Suprapubic skin (tissue), 4 donors: ENCODE measurements around the gene DCTN3. TPM values are rescaled to one million over a fixed set of nuclear protein-coding genes. Genes with fewer than 3 reads are reported as not detected.
"Not testable (repeated sequence)": the region's sequence is repeated elsewhere in the genome, so short reads cannot be mapped to it uniquely, and the experiment has no call there.

ENCODE experiments used
- DNase-seq, 2 donors: peaks; one replicate each; pipeline ENCODE4 v3.0.0-alpha.2; 2019; ENCODE audit warnings: low spot score in 2 of 2
- H3K27ac ChIP-seq: fragments of 200-600 bp; sonication (generic); one replicate; pipeline ENCODE4 v1.5.1; 2019
- H3K27me3 ChIP-seq: fragments of 200-600 bp; sonication (generic); one replicate; pipeline ENCODE4 v1.5.1; 2019
- H3K36me3 ChIP-seq: fragments of 200-600 bp; sonication (generic); one replicate; pipeline ENCODE4 v1.5.1; 2019
- H3K4me1 ChIP-seq: fragments of 200-600 bp; sonication (generic); one replicate; pipeline ENCODE4 v1.5.1; 2019
- H3K4me3 ChIP-seq: fragments of 200-600 bp; sonication (generic); one replicate; pipeline ENCODE4 v1.5.1; 2019; ENCODE audit warnings: mild to moderate bottlenecking
- H3K9me3 ChIP-seq: fragments of 200-600 bp; sonication (generic); one replicate; pipeline ENCODE4 v1.5.1; 2019
- CTCF ChIP-seq, 2 donors: fragments of 200-600 bp in 1 of 2; fragments of 450-650 bp in 1 of 2; sonication (generic) in 1 of 2; IDR thresholded peaks; one replicate each; pipeline ENCODE4 v1.5.1; 2016 to 2019; ENCODE audit warnings: antibody characterized with exemption in 2 of 2, mild to moderate bottlenecking in 1 of 2, moderate library complexity in 1 of 2
- EP300 ChIP-seq: sonication (generic); formaldehyde crosslinking; IDR thresholded peaks from one replicate; pipeline ENCODE4 v1.6.1; 2017; ENCODE audit warnings: antibody characterized with exemption
- POLR2A ChIP-seq, 2 donors: fragments of 450-650 bp; IDR thresholded peaks; one replicate each; pipeline ENCODE4 v1.6.1; 2017; ENCODE audit warnings: antibody characterized with exemption in 2 of 2, mild to moderate bottlenecking in 2 of 2, moderate library complexity in 2 of 2
- POLR2AphosphoS5 ChIP-seq, 3 donors: sonication (generic); formaldehyde crosslinking; IDR thresholded peaks; one replicate each; pipeline ENCODE4 v1.6.1; 2017; ENCODE audit warnings: antibody characterized with exemption in 3 of 3
- WGBS: methylation state at CpG from one replicate; pipeline ENCODE4 v1.1.5; 2018; 5-methylcytosine and 5-hydroxymethylcytosine counted together
- total RNA-seq, 4 donors: library from RNA; depleted of rRNA; stranded (reverse); fragments of >200 nt; gene quantifications; one replicate each; pipeline ENCODE4 v1.1.0, GENCODE V29; 2016

Gene DCTN3
- total RNA-seq, 4 donors from 2014 or later = 61.2 to 136 (median 121) TPM

GRCh38 chr9:34644766-34645314, 24.5 kb upstream of the DCTN3 start:
- Histone ChIP-seq H3K27me3 (no peaks in the 10 kb centered on the region), H3K9me3 (no peaks in the 10 kb centered on the region), H3K27ac (no peak overlapping the region), H3K4me1 (peaks cover 28% of the 10 kb centered on the region), H3K4me3 (no peak overlapping the region), H3K36me3 (peaks cover 17% of the 10 kb centered on the region)
- DNase-seq = no peak
- TF ChIP-seq EP300 (no peak), CTCF (IDR thresholded peaks at IDR 0.05) (no peak)

- no peaks in the 10 kb centered on the region for H3K27me3 ChIP-seq
- no peak overlapping the region for H3K27ac ChIP-seq
- DNase-seq = no peak
- 94% methylated on average over 1 of the region's 1 CpG for WGBS
- H3K4me1 ChIP-seq = peaks cover 27% of the 10 kb centered on the region
- H3K36me3 ChIP-seq = no peaks in the 10 kb centered on the region
- TF ChIP-seq EP300 (no peak), POLR2AphosphoS5 (IDR thresholded peaks at IDR 0.05) (no peak), POLR2A (IDR thresholded peaks at IDR 0.05) (no peak), CTCF (IDR thresholded peaks at IDR 0.05) (no peak)
- H3K9me3 ChIP-seq = no peaks in the 10 kb centered on the region
- no peak overlapping the region for H3K4me3 ChIP-seq
Measured at GRCh38 chr9:34642679-34643078, 22.4 kb upstream of the DCTN3 start.

GRCh38 chr9:34639322-34639721, 19.0 kb upstream of the DCTN3 start:
- not testable (repeated sequence) for DNase-seq, H3K27me3 ChIP-seq, H3K36me3 ChIP-seq, H3K27ac ChIP-seq, H3K4me3 ChIP-seq, H3K9me3 ChIP-seq
- WGBS = 85% methylated on average over 8 of the region's 8 CpGs
- H3K4me1 ChIP-seq = peaks cover 27% of the 10 kb centered on the region

- no peak for TF ChIP-seq EP300
- no peak for TF ChIP-seq POLR2A (IDR thresholded peaks at IDR 0.05)
- TF ChIP-seq POLR2AphosphoS5 (IDR thresholded peaks at IDR 0.05) = no peak
- TF ChIP-seq CTCF (IDR thresholded peaks at IDR 0.05) = no peak
- H3K27me3 ChIP-seq = no peaks in the 10 kb centered on the region
- H3K9me3 ChIP-seq = no peaks in the 10 kb centered on the region
- peak overlapping the region; percentile 87 for H3K27ac ChIP-seq
- peaks cover 33% of the 10 kb centered on the region for H3K4me1 ChIP-seq
- H3K4me3 ChIP-seq = peak overlapping the region; percentile 70
- DNase-seq = no peak
- 25% methylated on average over 4 of the region's 7 CpGs for WGBS
- H3K36me3 ChIP-seq = peaks cover 2% of the 10 kb centered on the region
Measured at GRCh38 chr9:34638138-34638445, 17.8 kb upstream of the DCTN3 start.

GRCh38 chr9:34637356-34638137, 17.3 kb upstream of the DCTN3 start, which contains the start of gene SIGMAR1:
Gene SIGMAR1 (minus strand): TSS chr9:34637787. CDS start chr9:34637697, 90 bp downstream.
- Histone ChIP-seq H3K4me1 (peaks cover 33% of the 10 kb centered on the region), H3K36me3 (peaks cover 2% of the 10 kb centered on the region), H3K4me3 (peak within 1 kb of the TSS; percentile 70), H3K9me3 (no peaks in the 10 kb centered on the region), H3K27ac (peak within 1 kb of the TSS; percentile 87), H3K27me3 (no peaks in the 10 kb centered on the region)
- TF ChIP-seq POLR2AphosphoS5 (IDR thresholded peaks at IDR 0.05) = peak in 2 of 3 donors; percentile 62 to 70
- TF ChIP-seq POLR2A (IDR thresholded peaks at IDR 0.05) = no peak
- no peak for TF ChIP-seq EP300
- peak; percentile 96 to 97 for DNase-seq
- no CpG with 5 or more reads among the region's 74 CpGs for WGBS

GRCh38 chr9:34636791-34637355, 16.6 kb upstream of the DCTN3 start:
- Histone ChIP-seq H3K27ac (peak overlapping the region; percentile 87), H3K9me3 (no peaks in the 10 kb centered on the region), H3K4me1 (peaks cover 33% of the 10 kb centered on the region), H3K36me3 (peaks cover 2% of the 10 kb centered on the region), H3K4me3 (peak overlapping the region; percentile 70), H3K27me3 (no peaks in the 10 kb centered on the region)
- no peak for DNase-seq
- 4% methylated on average over 3 of the region's 23 CpGs for WGBS
- no peak for TF ChIP-seq EP300
- no peak for TF ChIP-seq CTCF (IDR thresholded peaks at IDR 0.05)
- TF ChIP-seq POLR2A (IDR thresholded peaks at IDR 0.05) = no peak
- no peak for TF ChIP-seq POLR2AphosphoS5 (IDR thresholded peaks at IDR 0.05)
